CD4-positive, alpha-beta T cell treated with Interleukin-15 for 4 hours (primary cell): Measurements from ENCODE around the gene CHD9.
"Not testable (repeated sequence)": the region's sequence is repeated elsewhere in the genome, so short reads cannot be mapped to it uniquely, and the experiment has no call there.

Experiments
- DNase-seq: peaks from one replicate; pipeline ENCODE4 v3.0.0-alpha.2; 2020; ENCODE audit warnings: low spot score

Gene CHD9

GRCh38 chr16:53048139-53048915 lies 6.5 kb upstream of the CHD9 start:
- DNase-seq = no peak

- not testable (repeated sequence) for DNase-seq
Observed at GRCh38 chr16:53051255-53051654, 3.5 kb upstream of the CHD9 start.

DNA sequence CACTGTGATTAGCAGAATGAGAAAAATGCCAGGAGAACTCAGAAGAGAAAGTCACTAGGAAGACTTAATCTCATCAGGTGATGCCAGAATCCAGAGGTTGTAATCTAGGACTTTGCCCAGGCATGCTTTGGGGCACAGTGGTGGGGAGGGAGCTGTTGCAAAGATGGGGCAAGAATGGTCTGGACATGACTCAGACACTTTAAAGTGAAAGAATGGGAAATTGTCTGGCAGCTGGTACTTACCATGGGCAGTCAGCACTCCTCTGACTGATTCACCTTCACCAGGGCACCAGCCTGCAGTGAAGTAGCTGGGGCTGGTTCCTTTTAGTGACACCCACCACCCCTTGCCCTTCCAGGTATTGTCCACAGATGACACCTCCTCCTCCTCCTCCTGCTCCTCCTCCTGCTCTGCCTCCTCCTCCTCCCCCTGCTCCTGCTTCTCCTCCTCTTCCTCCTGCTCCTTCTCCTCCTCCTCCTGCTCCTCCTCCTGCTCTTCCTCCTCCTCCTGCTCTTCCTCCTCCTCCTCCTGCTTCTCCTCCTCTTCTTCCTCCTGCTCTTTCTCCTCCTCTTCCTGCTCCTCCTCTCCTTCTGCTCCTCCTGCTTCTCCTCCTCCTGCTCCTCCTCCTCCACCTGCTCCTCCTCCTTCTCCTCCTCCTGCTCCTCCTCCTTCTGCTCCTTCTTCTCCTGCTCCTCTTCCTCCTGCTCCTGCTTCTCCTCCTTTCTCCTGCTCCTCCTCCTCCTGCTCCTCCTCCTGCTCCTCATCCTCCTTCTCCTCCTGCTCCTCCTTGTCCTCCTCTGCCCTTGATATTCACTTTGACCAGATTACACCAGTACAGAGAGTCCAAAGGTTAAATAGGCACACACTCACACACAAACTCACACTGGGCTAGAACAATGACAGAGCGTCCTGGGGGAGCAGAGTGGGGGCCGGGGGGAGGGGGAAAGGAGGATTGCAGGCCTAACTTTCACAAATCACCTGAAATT lies 2.0 kb upstream of the CHD9 start, which contains the start of gene CHD9NB:
CHD9NB (minus strand) TSS at position 379 of the 983 bp plus-strand sequence. CDS start 8,739 bp downstream, outside the sequence.
- no peak for DNase-seq

GRCh38 chr16:53053967-53054669 lies 673 bp upstream of the CHD9 start:
- no peak for DNase-seq

DNA sequence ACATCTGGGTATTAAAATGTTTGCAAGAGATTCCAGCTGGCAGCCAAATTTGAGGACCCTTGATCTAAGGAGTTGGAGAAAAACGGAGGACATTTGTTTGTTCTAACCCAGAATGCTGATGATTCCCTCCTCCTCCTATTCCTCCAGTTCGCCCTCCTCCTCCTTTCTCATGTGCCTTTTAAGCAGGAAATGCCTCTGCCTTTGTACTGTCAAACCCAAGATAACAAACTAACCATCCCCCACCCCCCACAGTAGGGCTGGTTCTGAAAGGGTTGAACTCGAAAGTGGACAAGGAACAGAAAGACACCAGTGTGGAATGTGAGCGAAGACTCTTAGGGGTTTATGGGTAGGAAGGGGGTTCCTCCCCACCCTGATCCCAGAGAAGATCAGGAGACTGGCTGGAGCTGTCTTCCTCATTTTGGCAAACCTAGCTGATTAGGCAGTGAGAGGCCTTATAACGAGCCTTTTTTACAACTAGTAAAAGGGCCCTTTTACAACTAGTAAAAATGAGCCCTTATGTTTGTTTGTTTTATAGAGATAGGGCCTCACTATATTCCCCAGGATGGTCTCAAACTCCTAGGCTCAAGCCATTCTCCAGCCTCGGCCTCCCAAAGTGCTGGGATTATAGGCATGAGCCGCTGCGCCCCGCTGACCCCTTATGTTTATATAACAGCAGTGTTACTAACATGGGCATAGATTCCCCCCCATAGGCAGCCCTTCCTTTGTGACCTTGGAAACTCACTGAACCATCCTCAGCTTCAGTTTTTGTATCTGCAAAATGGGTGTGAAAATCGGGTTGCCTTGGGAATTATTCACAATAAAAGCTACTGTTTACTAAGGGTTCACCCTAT lies 975 bp downstream of the CHD9 start:
- no peak for DNase-seq

- no peak for DNase-seq
Observed at GRCh38 chr16:53056392-53056881, 1.6 kb downstream of the CHD9 start.

DNA sequence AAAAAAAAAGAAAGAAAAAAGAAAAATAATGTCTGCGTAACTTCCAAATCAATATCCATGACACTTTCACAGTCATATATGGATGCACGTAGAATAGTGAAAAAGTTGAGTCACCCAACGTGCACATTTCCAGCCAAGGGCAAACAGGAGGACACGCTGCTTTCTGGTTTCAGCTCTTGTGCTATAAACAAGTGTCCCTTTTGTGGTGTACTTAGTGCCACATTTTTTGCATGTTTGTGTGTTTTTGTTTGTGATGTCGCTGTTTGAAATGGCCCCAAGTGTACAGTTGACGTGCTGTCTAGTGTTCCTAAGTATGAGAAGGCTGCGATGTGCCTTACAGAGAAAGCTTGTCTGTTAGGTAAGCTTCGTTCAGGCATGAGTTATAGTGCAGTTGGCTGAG lies 2.9 kb downstream of the CHD9 start:
- DNase-seq = no peak

- DNase-seq = no peak
Observed at GRCh38 chr16:53058441-53058840, 3.6 kb downstream of the CHD9 start.

DNA sequence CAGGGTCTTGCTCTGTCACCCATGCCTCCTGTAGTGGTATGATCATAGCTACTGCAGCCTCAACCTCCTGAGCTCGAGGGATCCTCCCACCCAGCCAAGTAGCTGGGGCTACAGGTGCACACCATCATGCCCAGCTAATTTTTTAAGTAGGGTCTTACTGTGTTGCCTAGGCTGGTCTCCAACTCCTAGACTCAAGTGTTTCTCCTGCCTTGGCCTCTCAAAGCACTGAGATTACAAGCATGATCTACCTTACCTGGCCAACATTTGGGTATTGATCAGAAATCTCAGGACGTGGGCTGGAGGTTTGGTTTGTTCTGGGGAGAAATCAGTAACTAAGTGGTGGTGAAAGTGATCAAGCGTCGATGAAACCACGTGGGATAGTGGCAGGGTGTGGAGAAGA lies 4.1 kb downstream of the CHD9 start:
- DNase-seq = no peak

- no peak for DNase-seq
Observed at GRCh38 chr16:53059672-53060071, 4.9 kb downstream of the CHD9 start.

GRCh38 chr16:53061256-53061655 lies 6.5 kb downstream of the CHD9 start:
- no peak for DNase-seq

- peak; percentile 11 for DNase-seq
Observed at GRCh38 chr16:53061701-53062159, 6.9 kb downstream of the CHD9 start.

DNA sequence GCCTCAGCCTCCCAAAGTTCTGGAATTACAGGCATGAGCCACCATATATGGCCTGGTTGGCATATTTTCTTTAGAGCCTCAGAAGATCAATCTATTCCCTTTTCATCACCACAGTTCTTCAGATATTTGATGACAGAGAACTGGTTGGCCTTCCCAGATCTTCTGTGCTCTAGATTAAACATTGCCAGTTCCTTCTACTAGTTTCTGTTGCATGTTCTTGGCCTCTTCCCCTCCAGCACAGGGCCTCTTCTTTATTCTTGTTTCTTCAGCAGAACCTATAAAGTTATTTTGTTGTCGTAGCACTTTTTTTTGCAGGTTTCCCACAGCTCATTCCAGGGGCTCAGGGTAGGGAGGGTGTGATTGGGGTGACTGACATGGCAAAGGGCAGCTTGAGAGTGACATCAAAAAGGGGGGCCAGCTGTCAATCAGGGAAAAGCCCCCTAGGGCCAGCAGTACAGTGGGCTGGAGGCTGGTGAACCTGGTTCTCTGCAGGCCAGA lies 9.3 kb downstream of the CHD9 start:
- no peak for DNase-seq

DNA sequence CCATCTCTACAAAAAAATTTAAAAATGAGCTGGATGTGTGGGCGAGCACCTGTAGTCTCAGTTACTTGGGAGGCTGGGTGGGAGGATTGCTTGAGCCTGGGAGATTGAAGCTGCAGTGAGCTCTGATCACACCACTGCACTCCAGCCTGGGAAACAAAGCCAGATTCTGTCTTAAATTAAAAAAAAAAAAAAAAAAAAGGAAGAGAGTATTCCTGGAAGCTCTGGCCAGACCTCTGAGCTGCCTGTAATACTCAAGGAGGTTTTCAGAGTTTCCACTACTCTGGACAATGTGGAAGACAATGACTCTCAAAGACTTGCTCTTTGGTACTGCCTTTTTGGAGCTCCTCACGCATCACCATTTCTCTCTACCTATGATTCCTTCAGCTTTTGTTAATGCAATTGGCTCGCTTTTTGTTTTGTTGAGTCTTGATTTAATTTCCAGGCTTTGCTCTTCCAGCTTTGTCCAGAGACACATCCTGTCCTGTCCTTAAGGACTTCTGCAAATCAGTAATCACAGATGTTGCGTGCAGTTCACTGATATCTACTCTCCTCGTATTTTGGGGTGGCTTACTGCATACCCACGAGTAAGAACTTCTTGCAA lies 10.8 kb downstream of the CHD9 start:
- DNase-seq = no peak

DNA sequence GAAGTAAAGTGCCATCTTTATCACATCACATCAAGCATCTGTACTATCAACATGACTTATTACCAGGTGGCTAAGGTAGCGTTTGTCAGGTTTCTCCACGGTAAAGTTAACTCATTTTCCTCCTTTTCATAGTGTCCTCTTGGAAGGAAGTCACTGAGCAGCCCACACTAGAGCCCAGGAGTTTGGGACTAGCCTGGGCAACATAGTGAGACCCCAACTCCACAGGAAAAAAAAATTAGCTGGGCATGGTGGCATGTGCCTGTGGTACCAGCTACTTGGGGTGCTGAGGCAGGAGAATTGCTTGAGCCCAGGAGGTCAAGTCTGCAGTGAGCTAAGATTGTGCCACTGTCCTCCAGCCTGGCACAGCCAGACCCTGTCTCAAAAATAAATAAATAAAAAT lies 12.9 kb downstream of the CHD9 start:
- no peak for DNase-seq

DNA sequence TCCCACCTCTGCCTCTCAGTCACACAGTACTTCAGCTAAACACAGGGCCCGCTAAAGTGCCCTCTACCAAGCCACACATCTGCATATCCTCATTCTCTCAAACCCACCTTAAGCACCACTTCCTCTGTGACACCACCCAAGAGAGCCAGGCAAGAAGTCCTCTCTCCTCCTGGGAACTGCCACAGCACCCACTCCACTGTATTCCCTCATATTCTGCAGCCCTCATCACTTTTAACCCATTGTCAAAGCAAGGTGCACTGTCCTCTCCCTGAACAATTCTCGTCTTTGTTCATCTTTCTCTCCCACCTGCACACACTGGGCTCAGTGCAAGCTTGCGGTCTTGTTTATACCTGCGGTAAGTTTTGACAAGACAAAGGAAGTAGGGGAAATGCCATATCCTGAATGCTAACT lies 13.6 kb downstream of the CHD9 start:
- no peak for DNase-seq

DNA sequence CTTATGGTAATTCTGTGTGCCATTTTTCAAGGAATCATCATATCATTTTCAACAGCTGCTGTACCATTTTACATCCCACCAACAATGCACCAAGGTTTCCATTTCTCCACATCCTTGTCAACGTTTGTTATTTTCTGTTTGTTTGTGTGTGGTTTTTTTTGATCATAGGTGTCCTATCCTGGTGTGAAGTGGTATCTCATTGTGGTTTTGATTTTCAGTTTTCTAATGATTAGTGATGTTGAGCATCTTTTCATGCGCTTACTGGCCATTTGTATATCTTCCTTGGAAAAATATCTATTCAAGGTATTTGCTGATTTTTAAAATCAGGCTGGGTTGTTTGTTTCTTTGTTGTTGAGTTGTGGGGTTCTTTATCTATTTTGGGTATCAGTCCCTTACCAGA lies 15.0 kb downstream of the CHD9 start:
- DNase-seq = no peak

- DNase-seq = no peak
Observed at GRCh38 chr16:53071748-53072301, 17.0 kb downstream of the CHD9 start.

DNA sequence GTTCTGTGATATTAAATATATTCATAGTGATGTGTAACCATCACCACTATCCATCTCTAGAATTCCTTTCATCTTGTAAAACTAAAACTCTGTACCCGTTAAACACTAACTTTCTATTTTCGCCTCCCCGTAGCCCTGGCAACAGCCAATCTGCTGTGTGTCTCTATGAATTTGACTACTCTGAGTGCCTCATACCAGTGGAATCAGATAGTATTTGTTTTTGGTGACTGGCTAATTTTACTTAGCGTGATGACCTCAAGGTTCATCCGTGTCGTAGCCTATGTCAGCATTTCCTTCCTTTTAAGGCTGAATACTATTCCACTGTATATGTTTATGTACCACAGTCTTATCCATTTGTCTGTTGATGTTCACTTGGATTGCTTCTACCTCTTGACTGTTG lies 18.2 kb downstream of the CHD9 start:
- DNase-seq = no peak

- not testable (repeated sequence) for DNase-seq
Observed at GRCh38 chr16:53074296-53074695, 19.5 kb downstream of the CHD9 start.
